ENCODE results near the gene PELI1. TPM values are rescaled to one million over a fixed set of nuclear protein-coding genes. Genes with fewer than 3 reads are reported as not detected.

The PELI1 gene
- total RNA-seq, 2 experiments from 2014 or later, result 25.6 to 29.8 TPM

DNA sequence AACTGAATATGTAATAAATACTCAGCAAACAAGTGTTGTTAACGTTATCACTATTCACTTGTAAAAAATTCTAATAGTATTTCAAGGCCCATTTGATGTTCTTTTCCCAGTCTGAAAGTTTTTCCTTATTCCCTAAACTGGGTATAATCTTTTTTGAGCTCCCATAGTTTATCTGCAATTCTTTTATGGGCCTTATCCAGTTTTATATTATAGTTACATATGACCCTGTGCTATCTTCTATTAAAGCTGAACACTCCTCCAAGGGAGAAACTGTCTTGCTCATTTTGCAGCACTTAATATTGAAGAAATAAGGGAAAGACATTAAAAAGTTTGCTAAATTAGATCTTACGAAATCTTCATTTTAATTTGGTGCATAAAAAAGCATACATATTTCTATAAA is 13.9 kb downstream of the PELI1 start:
- ChIA-PET CTCF (interaction anchor here (1.1 kb wide), 1 partner anchor 51 kb away, joined by 3 read pairs; no protein-coding TSS in a partner anchor), POLR2A (interaction anchor here (0.5 kb wide), 1 partner anchor 59 kb away, joined by 6 read pairs; no protein-coding TSS in a partner anchor)
- H3K4me1 Mint-ChIP-seq, result peaks cover 40% of the 10 kb centered on the region
- H3K36me3 Mint-ChIP-seq (ENCODE audit: low read depth), result peaks cover 36% of the 10 kb centered on the region
- no peak overlapping the region for H3K4me3 Mint-ChIP-seq
- H3K27me3 Mint-ChIP-seq, result no peaks in the 10 kb centered on the region
- no peak for DNase-seq
- H3K27ac Mint-ChIP-seq, result no peak overlapping the region
- no peaks in the 10 kb centered on the region for H3K9me3 Mint-ChIP-seq

- POLR2A ChIA-PET, result no interaction called here
- Mint-ChIP-seq H3K4me1 (peaks cover 30% of the 10 kb centered on the region), H3K27ac (no peak overlapping the region), H3K36me3 (ENCODE audit: low read depth) (peaks cover 39% of the 10 kb centered on the region), H3K4me3 (no peak overlapping the region), H3K9me3 (no peaks in the 10 kb centered on the region), H3K27me3 (no peaks in the 10 kb centered on the region)
- no peak for DNase-seq
- CTCF ChIA-PET, result no interaction called here
Observed at GRCh38 chr2:64128943-64129391, 15.3 kb downstream of the PELI1 start.

DNA sequence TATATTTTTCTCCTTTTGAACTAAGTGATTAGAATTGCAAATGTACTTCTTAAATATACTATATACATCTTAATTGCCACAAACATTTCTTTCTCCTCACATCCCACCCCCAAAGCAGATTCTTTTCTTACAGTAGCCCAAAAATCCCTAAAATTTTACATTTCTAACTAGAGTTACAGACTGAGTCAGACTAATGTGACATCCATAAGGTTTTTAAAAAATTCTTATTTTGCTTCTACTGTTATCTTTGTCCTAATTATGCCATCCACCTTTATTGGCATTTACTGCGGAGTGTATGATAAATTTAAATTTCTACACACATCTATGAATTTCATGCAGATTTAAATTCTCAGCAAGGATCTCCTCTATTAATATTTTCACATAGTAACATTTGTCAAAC is 15.8 kb downstream of the PELI1 start:
- H3K36me3 Mint-ChIP-seq (ENCODE audit: low read depth), result peaks cover 36% of the 10 kb centered on the region
- H3K27ac Mint-ChIP-seq, result no peak overlapping the region
- H3K4me1 Mint-ChIP-seq, result peaks cover 28% of the 10 kb centered on the region
- H3K4me3 Mint-ChIP-seq, result no peak overlapping the region
- H3K27me3 Mint-ChIP-seq, result no peaks in the 10 kb centered on the region
- DNase-seq, result no peak
- CTCF ChIA-PET, result no interaction called here
- no peaks in the 10 kb centered on the region for H3K9me3 Mint-ChIP-seq
- POLR2A ChIA-PET, result no interaction called here

DNA sequence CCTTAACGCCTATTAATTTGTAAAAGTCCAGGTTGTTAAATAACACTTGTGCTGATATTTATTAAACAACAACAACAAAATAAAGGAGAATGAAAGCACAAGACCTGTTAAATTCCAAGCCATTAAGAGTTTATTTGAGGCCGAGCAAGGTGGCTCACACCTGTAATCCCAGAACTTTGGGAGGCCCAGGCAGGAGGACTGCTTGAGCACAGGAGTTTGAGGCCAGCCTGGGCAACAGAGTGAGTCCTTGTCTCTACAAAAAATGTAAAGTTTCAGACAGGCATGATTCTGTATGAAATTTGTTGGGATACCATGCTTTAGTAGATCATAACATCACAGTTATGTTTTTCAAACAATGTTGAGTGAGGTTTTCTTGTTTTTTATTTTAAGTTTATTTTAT is 17.1 kb downstream of the PELI1 start:
- POLR2A ChIA-PET, result no interaction called here
- no peak for DNase-seq
- peaks cover 27% of the 10 kb centered on the region for H3K36me3 Mint-ChIP-seq (ENCODE audit: low read depth)
- H3K4me1 Mint-ChIP-seq, result peaks cover 22% of the 10 kb centered on the region
- H3K27me3 Mint-ChIP-seq, result no peaks in the 10 kb centered on the region
- H3K4me3 Mint-ChIP-seq, result no peak overlapping the region
- CTCF ChIA-PET, result interaction anchor here (0.6 to 0.7 kb wide), 2 partner anchors 26 to 118 kb away, joined by 3 to 7 read pairs; no protein-coding TSS in a partner anchor
- H3K9me3 Mint-ChIP-seq, result no peaks in the 10 kb centered on the region
- H3K27ac Mint-ChIP-seq, result no peak overlapping the region

DNA sequence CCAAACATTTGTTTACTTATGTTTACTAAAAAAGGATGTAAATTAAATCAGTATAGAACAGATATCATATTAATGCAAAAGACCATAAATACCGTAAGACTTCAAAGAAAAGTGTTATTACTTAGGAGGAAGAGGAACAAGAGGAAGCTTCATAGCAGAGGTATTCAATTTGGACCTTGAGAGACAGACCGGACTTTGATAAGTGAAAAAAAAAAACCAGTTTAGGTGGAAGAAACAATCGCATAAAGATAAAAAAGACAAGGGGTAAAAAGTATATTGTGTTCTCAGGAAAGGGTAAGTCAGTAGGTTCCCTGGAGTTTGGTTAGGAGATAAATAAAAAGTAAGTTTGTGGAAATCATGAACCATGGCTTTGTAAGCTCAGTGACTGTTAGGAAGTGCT is 17.6 kb downstream of the PELI1 start:
- CTCF ChIA-PET, result interaction anchor here (0.7 kb wide), 1 partner anchor 118 kb away, joined by 3 read pairs; no protein-coding TSS in a partner anchor
- Mint-ChIP-seq H3K27me3 (no peaks in the 10 kb centered on the region), H3K4me1 (peaks cover 21% of the 10 kb centered on the region)

DNA sequence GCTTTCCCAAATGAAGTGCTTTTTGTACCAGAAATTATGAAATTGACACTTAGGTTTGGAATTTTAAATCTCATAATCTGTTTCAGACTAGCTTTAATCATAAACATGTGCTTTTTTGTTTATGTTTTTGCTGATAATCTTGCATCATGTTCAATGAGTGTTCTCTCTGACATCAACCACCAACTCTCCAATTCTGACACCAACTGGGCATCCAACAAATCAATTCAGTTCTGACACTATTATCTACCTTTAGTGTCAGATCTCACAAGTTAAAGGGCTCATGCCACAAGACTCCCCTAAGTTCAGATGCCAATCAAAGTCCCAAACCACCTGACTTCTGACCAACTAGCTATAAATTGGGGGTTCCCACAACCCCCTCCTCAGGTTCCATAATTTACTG is 19.6 kb downstream of the PELI1 start:
- ChIA-PET CTCF (interaction anchor here (0.8 to 2.1 kb wide), 3 partner anchors 8 to 142 kb away, joined by 3 to 6 read pairs (median 5); no protein-coding TSS in a partner anchor), POLR2A (no interaction called here)
- H3K4me3 Mint-ChIP-seq, result no peak overlapping the region
- H3K27me3 Mint-ChIP-seq, result no peaks in the 10 kb centered on the region
- H3K9me3 Mint-ChIP-seq, result no peaks in the 10 kb centered on the region
- no peak overlapping the region for H3K27ac Mint-ChIP-seq
- DNase-seq, result no peak
- peaks cover 13% of the 10 kb centered on the region for H3K4me1 Mint-ChIP-seq
- peaks cover 20% of the 10 kb centered on the region for H3K36me3 Mint-ChIP-seq (ENCODE audit: low read depth)

More for the DNA sequence above, 17.6 kb downstream of the PELI1 start:
- no peaks in the 10 kb centered on the region for H3K9me3 Mint-ChIP-seq
- peaks cover 22% of the 10 kb centered on the region for H3K36me3 Mint-ChIP-seq (ENCODE audit: low read depth)
- POLR2A ChIA-PET, result no interaction called here
- H3K27ac Mint-ChIP-seq, result no peak overlapping the region
- DNase-seq, result no peak
- no peak overlapping the region for H3K4me3 Mint-ChIP-seq

- POLR2A ChIA-PET, result no interaction called here
- H3K27ac Mint-ChIP-seq, result no peak overlapping the region
- peaks cover 19% of the 10 kb centered on the region for H3K36me3 Mint-ChIP-seq (ENCODE audit: low read depth)
- no peak overlapping the region for H3K4me3 Mint-ChIP-seq
- H3K9me3 Mint-ChIP-seq, result no peaks in the 10 kb centered on the region
- peaks cover 13% of the 10 kb centered on the region for H3K4me1 Mint-ChIP-seq
- no peak for DNase-seq
- CTCF ChIA-PET, result interaction anchor here (0.8 to 2.1 kb wide), 5 partner anchors 9 to 141 kb away, joined by 3 to 6 read pairs (median 3); no protein-coding TSS in a partner anchor
- no peaks in the 10 kb centered on the region for H3K27me3 Mint-ChIP-seq
Observed at GRCh38 chr2:64124168-64124567, 20.1 kb downstream of the PELI1 start.

- Mint-ChIP-seq H3K27ac (no peak overlapping the region), H3K4me1 (peaks cover 10% of the 10 kb centered on the region), H3K9me3 (no peaks in the 10 kb centered on the region), H3K36me3 (ENCODE audit: low read depth) (peaks cover 16% of the 10 kb centered on the region), H3K27me3 (no peaks in the 10 kb centered on the region), H3K4me3 (no peak overlapping the region)
- POLR2A ChIA-PET, result no interaction called here
- CTCF ChIA-PET, result interaction anchor here (1.0 to 2.1 kb wide), 3 partner anchors 9 to 22 kb away, joined by 3 to 6 read pairs (median 3); no protein-coding TSS in a partner anchor
- no peak for DNase-seq
Observed at GRCh38 chr2:64123740-64124139, 20.5 kb downstream of the PELI1 start.

DNA sequence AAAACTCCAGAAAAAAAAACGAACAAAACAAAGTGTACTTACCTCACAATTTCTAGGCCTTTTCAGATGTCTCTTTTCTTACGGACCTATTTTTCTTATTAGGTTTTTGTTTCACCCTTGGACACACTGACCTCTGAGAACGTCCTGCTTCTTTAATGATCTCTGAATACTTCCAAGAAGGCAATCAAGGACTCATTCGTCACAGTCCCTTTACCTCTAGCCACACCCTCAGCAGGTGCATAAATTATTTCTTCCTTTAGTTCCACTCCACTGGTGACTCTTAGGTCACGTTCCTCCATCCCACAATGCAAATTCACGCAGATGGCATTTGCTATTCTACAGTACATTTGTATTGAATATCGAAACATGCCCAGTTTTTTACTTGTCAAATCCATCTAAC is 21.9 kb downstream of the PELI1 start:
- Mint-ChIP-seq H3K27me3 (no peaks in the 10 kb centered on the region), H3K4me3 (no peak overlapping the region), H3K9me3 (no peaks in the 10 kb centered on the region), H3K36me3 (ENCODE audit: low read depth) (peaks cover 12% of the 10 kb centered on the region), H3K4me1 (peaks cover 12% of the 10 kb centered on the region), H3K27ac (no peak overlapping the region)
- DNase-seq, result no peak
- POLR2A ChIA-PET, result interaction anchor here (0.8 kb wide), 1 partner anchor 10 kb away, joined by 4 read pairs; no protein-coding TSS in a partner anchor
- CTCF ChIA-PET, result interaction anchor here (0.7 kb wide), 2 partner anchors 118 to 361 kb away, joined by 3 to 4 read pairs; no protein-coding TSS in a partner anchor

DNA sequence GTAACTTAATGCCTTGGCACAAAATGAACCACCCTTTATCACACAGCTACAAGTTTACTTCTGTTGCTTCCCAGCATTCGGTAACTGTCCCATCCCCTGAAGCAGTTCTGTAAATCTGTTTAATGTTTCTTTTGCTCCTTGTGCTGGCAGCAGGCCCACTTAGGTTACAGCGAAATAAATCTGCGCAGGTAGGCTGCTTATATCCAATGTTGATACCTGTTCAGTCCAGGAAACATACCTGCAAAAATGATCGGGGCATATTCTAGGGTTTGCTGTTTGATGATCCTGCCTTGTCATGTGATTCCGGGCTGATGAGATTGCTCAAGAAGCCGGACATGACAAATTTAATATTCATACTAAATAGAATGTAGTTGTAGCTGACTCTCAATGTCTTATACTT is 23.3 kb downstream of the PELI1 start:
- Mint-ChIP-seq H3K4me3 (no peak overlapping the region), H3K36me3 (ENCODE audit: low read depth) (peaks cover 7% of the 10 kb centered on the region), H3K9me3 (no peaks in the 10 kb centered on the region), H3K4me1 (peaks cover 15% of the 10 kb centered on the region), H3K27me3 (no peaks in the 10 kb centered on the region), H3K27ac (no peak overlapping the region)
- no peak for DNase-seq
- ChIA-PET POLR2A (no interaction called here), CTCF (no interaction called here)

GRCh38 chr2:64120008-64120407 is 24.2 kb downstream of the PELI1 start:
- no peak overlapping the region for H3K4me3 Mint-ChIP-seq
- POLR2A ChIA-PET, result no interaction called here
- peaks cover 24% of the 10 kb centered on the region for H3K4me1 Mint-ChIP-seq
- DNase-seq, result no peak
- H3K27ac Mint-ChIP-seq, result no peak overlapping the region
- no peaks in the 10 kb centered on the region for H3K27me3 Mint-ChIP-seq
- H3K36me3 Mint-ChIP-seq (ENCODE audit: low read depth), result peaks cover 7% of the 10 kb centered on the region
- H3K9me3 Mint-ChIP-seq, result no peaks in the 10 kb centered on the region
- CTCF ChIA-PET, result no interaction called here

- no peaks in the 10 kb centered on the region for H3K27me3 Mint-ChIP-seq
- H3K36me3 Mint-ChIP-seq (ENCODE audit: low read depth), result peaks cover 5% of the 10 kb centered on the region
- CTCF ChIA-PET, result interaction anchor here (0.7 to 2.0 kb wide), 3 partner anchors 11 to 95 kb away, joined by 3 to 6 read pairs (median 4); no protein-coding TSS in a partner anchor
- H3K9me3 Mint-ChIP-seq, result no peaks in the 10 kb centered on the region
- no peak overlapping the region for H3K4me3 Mint-ChIP-seq
- no peak for DNase-seq
- POLR2A ChIA-PET, result no interaction called here
- peaks cover 26% of the 10 kb centered on the region for H3K4me1 Mint-ChIP-seq
- H3K27ac Mint-ChIP-seq, result no peak overlapping the region
Observed at GRCh38 chr2:64119369-64119768, 24.9 kb downstream of the PELI1 start.

- DNase-seq, result no peak
- Mint-ChIP-seq H3K36me3 (ENCODE audit: low read depth) (peaks cover 7% of the 10 kb centered on the region), H3K27me3 (no peaks in the 10 kb centered on the region), H3K4me3 (no peak overlapping the region), H3K27ac (no peak overlapping the region), H3K4me1 (peaks cover 42% of the 10 kb centered on the region), H3K9me3 (no peaks in the 10 kb centered on the region)
- CTCF ChIA-PET, result interaction anchor here (1.2 kb wide), 1 partner anchor 10 kb away, joined by 5 read pairs; no protein-coding TSS in a partner anchor
- POLR2A ChIA-PET, result no interaction called here
Observed at GRCh38 chr2:64115808-64116598, 28.2 kb downstream of the PELI1 start.

Measured in activated CD4-positive, alpha-beta T cell treated with anti-CD3 and anti-CD28 coated beads, Interleukin-2, amount 10 ng/mL, durations not matched to agents 7 days and 5 days (primary cell).